ENCODE measurements around the gene SLC36A3.

DNA sequence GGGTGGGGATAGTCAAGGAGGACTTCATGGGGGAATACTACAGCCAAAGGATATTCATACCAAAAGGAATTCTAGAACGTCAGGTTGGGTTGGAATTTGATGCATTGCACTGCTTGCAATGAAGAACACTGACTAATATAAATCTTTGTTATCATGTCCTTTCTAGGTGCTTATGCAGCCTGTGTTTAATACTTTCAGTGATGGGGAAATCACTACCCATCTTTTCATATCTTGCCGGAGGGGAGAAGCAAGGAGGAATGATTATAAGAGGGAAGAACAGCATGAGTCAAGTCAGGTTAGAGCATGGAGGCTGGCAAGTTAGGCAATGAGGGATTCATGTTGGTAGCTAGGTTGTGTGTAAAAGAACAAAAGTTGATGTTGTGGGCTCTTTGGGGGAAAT lies 74.6 kb downstream of the SLC36A3 start:
- TF ChIP-seq, protein P1, sequence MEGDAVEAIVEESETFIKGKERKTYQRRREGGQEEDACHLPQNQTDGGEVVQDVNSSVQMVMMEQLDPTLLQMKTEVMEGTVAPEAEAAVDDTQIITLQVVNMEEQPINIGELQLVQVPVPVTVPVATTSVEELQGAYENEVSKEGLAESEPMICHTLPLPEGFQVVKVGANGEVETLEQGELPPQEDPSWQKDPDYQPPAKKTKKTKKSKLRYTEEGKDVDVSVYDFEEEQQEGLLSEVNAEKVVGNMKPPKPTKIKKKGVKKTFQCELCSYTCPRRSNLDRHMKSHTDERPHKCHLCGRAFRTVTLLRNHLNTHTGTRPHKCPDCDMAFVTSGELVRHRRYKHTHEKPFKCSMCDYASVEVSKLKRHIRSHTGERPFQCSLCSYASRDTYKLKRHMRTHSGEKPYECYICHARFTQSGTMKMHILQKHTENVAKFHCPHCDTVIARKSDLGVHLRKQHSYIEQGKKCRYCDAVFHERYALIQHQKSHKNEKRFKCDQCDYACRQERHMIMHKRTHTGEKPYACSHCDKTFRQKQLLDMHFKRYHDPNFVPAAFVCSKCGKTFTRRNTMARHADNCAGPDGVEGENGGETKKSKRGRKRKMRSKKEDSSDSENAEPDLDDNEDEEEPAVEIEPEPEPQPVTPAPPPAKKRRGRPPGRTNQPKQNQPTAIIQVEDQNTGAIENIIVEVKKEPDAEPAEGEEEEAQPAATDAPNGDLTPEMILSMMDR (conservative IDR thresholded peaks at IDR 0.05), result no peak
- no peak for TF ChIP-seq ZFX (IDR thresholded peaks at IDR 0.05)
